Measurements from ENCODE around the gene PIK3AP1.

DNA sequence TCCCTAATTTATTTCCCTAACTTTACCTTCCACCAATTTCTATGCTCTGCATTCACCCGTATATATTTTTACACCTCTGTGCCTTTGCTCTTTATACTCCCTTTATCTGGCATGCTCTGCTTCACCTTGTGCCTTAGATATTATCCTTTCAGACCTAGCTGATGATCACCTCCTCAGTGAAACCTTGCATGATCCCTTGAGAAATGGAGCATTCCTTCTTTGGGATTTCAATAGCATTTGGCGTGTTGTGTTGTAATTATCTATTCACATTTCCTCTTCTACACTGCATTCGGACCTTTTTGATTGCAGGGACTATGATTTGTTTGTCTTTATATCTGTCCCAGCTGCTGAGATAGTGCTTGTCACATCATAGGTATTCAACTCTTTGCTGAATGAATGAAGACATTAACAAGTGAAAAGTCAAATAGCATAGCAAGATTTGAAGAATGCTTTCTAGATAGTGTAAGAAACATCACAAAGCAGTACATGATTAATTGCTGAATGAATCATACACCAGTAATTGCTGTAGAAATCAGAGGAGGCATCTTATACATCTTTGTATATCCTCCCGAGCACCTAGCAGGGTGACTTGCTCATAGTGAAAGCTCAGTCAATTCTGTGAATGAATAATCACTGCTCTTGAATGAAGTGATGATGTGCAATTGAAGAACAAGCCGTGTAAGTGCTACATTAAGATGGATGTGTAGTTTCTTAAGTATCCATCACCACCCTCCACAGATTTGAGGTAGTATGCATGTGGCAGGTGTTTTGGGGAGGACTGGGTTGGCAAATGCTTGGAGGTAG is 131.5 kb downstream of the PIK3AP1 start:
- TF ChIP-seq POLR2A (IDR thresholded peaks at IDR 0.05) (no peak), POLR2AphosphoS5 (IDR thresholded peaks at IDR 0.05; ENCODE audit: insufficient read depth in 1 of 2, low read depth in 1 of 2) (no peak)
- TF ChIP-seq, protein P1, sequence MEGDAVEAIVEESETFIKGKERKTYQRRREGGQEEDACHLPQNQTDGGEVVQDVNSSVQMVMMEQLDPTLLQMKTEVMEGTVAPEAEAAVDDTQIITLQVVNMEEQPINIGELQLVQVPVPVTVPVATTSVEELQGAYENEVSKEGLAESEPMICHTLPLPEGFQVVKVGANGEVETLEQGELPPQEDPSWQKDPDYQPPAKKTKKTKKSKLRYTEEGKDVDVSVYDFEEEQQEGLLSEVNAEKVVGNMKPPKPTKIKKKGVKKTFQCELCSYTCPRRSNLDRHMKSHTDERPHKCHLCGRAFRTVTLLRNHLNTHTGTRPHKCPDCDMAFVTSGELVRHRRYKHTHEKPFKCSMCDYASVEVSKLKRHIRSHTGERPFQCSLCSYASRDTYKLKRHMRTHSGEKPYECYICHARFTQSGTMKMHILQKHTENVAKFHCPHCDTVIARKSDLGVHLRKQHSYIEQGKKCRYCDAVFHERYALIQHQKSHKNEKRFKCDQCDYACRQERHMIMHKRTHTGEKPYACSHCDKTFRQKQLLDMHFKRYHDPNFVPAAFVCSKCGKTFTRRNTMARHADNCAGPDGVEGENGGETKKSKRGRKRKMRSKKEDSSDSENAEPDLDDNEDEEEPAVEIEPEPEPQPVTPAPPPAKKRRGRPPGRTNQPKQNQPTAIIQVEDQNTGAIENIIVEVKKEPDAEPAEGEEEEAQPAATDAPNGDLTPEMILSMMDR (IDR thresholded peaks at IDR 0.05), result no peak
